ENCODE data around the gene TMPRSS15.

- no peak for TF ChIP-seq BHLHE40 (IDR thresholded peaks at IDR 0.05; ENCODE audit: borderline replicate concordance)
- no peak for TF ChIP-seq LEF1 (IDR thresholded peaks at IDR 0.05; ENCODE audit: borderline replicate concordance)
- TF ChIP-seq SUZ12 (IDR thresholded peaks at IDR 0.05) = no peak
- TF ChIP-seq TARDBP (IDR thresholded peaks at IDR 0.05) = no peak
- no peak for TF ChIP-seq HDGF (IDR thresholded peaks at IDR 0.05; ENCODE audit: borderline replicate concordance)
- no peak for TF ChIP-seq FOXM1 (IDR thresholded peaks at IDR 0.05; ENCODE audit: borderline replicate concordance)
- TF ChIP-seq PKNOX1 (IDR thresholded peaks at IDR 0.05) = no peak
- no peak for TF ChIP-seq ELF4 (IDR thresholded peaks at IDR 0.05)
Measured at GRCh38 chr21:18267496-18267895, 136.1 kb downstream of the TMPRSS15 start.

Measured in HEK293T (cell line).